Measurements from ENCODE around the gene OR2L3.

DNA sequence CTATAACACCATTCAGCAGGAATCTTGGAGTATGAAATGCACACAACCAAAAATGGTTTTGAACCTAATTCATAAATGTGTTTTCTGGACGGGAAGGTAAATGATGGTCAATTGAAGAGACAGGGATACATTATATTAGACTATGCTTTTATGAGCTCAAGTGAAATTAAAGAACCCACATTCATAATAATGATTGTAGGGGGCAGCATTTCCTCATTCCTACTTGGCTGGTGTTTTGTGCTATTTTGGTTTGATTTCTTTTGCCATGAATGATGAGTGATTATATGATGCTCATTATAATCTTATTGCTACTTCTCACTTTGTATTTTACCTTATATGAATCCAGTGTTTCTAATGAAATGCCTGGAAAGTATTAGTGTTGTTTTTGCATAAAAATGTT, 372 bp downstream of the OR2L3 start:
- TF ChIP-seq, protein P1, sequence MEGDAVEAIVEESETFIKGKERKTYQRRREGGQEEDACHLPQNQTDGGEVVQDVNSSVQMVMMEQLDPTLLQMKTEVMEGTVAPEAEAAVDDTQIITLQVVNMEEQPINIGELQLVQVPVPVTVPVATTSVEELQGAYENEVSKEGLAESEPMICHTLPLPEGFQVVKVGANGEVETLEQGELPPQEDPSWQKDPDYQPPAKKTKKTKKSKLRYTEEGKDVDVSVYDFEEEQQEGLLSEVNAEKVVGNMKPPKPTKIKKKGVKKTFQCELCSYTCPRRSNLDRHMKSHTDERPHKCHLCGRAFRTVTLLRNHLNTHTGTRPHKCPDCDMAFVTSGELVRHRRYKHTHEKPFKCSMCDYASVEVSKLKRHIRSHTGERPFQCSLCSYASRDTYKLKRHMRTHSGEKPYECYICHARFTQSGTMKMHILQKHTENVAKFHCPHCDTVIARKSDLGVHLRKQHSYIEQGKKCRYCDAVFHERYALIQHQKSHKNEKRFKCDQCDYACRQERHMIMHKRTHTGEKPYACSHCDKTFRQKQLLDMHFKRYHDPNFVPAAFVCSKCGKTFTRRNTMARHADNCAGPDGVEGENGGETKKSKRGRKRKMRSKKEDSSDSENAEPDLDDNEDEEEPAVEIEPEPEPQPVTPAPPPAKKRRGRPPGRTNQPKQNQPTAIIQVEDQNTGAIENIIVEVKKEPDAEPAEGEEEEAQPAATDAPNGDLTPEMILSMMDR (conservative IDR thresholded peaks at IDR 0.05): 0 out of 2 replicates have a peak, but pooled peaks have one; percentile 7
- no peak for TF ChIP-seq ZFX (IDR thresholded peaks at IDR 0.05)
